HL-60 (cell line): Measurements from ENCODE around the gene SH3GL3.

Source experiments
- SPI1 ChIP-seq: IDR thresholded peaks from 2 replicates; pipeline ENCODE4 v1.6.1; 2012; ENCODE audit warnings: low read depth, mild to moderate bottlenecking, borderline replicate concordance
- TF ChIP-seq, protein P1 (sequence below): IDR thresholded peaks from 2 replicates; pipeline ENCODE4 v1.6.1; 2012; ENCODE audit warnings: low read depth; ENCODE audit not compliant: insufficient replicate concordance
- TF ChIP-seq, protein P2 (sequence below): IDR thresholded peaks from one replicate; pipeline ENCODE4 v1.5.1; 2011; ENCODE audit warnings: low read length, control low read depth, inconsistent platforms; ENCODE audit not compliant: insufficient read depth

DNA sequence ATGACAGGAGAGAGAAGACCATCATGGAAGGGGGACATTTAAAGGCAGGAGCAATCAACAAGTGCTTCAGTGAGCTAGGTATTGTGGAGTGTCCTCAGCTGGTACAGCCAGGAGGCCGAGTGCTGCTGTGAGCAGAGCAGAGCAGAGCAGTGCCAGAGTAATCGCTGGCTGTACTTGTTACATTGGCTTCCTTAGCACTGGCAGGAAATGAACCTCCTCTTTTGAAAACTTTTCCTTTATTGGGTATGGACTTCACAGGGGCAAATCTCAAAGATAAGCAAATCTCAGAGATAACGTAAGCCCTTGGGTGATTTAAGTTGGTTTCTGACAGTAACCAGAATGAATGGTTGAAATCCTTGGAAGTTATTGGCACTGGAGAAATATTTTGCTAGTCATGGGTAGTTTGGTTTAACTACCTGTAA, 2.1 kb downstream of the SH3GL3 start:
- TF ChIP-seq, protein P1, sequence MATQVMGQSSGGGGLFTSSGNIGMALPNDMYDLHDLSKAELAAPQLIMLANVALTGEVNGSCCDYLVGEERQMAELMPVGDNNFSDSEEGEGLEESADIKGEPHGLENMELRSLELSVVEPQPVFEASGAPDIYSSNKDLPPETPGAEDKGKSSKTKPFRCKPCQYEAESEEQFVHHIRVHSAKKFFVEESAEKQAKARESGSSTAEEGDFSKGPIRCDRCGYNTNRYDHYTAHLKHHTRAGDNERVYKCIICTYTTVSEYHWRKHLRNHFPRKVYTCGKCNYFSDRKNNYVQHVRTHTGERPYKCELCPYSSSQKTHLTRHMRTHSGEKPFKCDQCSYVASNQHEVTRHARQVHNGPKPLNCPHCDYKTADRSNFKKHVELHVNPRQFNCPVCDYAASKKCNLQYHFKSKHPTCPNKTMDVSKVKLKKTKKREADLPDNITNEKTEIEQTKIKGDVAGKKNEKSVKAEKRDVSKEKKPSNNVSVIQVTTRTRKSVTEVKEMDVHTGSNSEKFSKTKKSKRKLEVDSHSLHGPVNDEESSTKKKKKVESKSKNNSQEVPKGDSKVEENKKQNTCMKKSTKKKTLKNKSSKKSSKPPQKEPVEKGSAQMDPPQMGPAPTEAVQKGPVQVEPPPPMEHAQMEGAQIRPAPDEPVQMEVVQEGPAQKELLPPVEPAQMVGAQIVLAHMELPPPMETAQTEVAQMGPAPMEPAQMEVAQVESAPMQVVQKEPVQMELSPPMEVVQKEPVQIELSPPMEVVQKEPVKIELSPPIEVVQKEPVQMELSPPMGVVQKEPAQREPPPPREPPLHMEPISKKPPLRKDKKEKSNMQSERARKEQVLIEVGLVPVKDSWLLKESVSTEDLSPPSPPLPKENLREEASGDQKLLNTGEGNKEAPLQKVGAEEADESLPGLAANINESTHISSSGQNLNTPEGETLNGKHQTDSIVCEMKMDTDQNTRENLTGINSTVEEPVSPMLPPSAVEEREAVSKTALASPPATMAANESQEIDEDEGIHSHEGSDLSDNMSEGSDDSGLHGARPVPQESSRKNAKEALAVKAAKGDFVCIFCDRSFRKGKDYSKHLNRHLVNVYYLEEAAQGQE = no peak
- TF ChIP-seq, protein P2, sequence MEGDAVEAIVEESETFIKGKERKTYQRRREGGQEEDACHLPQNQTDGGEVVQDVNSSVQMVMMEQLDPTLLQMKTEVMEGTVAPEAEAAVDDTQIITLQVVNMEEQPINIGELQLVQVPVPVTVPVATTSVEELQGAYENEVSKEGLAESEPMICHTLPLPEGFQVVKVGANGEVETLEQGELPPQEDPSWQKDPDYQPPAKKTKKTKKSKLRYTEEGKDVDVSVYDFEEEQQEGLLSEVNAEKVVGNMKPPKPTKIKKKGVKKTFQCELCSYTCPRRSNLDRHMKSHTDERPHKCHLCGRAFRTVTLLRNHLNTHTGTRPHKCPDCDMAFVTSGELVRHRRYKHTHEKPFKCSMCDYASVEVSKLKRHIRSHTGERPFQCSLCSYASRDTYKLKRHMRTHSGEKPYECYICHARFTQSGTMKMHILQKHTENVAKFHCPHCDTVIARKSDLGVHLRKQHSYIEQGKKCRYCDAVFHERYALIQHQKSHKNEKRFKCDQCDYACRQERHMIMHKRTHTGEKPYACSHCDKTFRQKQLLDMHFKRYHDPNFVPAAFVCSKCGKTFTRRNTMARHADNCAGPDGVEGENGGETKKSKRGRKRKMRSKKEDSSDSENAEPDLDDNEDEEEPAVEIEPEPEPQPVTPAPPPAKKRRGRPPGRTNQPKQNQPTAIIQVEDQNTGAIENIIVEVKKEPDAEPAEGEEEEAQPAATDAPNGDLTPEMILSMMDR = no peak
- TF ChIP-seq SPI1 = no peak
